Endothelial cell of umbilical vein (primary cell): Measurements from ENCODE around the gene IL13RA1. TPM values are rescaled to one million over a fixed set of nuclear protein-coding genes. Genes with fewer than 3 reads are reported as not detected.

Experiments
- BruUV-seq: library from RNA; stranded (reverse); fragments of 400-500 nt; replicated peaks from 2 replicates; lab custom pipeline; 2021; lab: Mats Ljungman, UMichigan
- CTCF ChIA-PET: fragments of 300-600, 350-600 bp; sonication (Branson Sonifier 250); formaldehyde crosslinking; loops from one replicate; lab custom pipeline; 2021; ENCODE audit warnings: antibody characterized with exemption, inconsistent platforms; lab: Charles Lee
- POLR2A ChIA-PET: fragments of 300-600, 350-600 bp; sonication (Branson Sonifier 250); formaldehyde crosslinking; loops from one replicate; lab custom pipeline; 2021; ENCODE audit warnings: antibody characterized with exemption, inconsistent platforms; lab: Charles Lee
- DNase-seq: peaks from one replicate; pipeline ENCODE4 v3.0.0-alpha.2; 2011; ENCODE audit warnings: low read depth, low spot score
- FAIRE-seq: peaks from 2 replicates; lab custom pipeline; 2011; peaks lifted over from hg19 to GRCh38; lab: Jason Lieb, UNC
- H2AFZ ChIP-seq: 2 replicates; pipeline ENCODE4 v1.6.0; 2012; ENCODE audit warnings: low read depth, low read length, control low read depth, inconsistent platforms
- H3K27ac ChIP-seq: 2 replicates; pipeline ENCODE4 v1.5.1; 2011; ENCODE audit warnings: low read depth, mild to moderate bottlenecking, control low read depth, low read length, moderate library complexity; ENCODE audit not compliant: insufficient read depth
- H3K27me3 ChIP-seq, 2 experiments: 2 replicates each; pipeline versions ENCODE4 v1.6.0 to v1.6.1; 2011; ENCODE audit warnings: low read length in 2 of 2, mixed read lengths in 1 of 2; ENCODE audit not compliant: control insufficient read depth in 2 of 2, insufficient read depth in 2 of 2
- H3K36me3 ChIP-seq, 2 experiments: 2 replicates in 1 of 2; 3 replicates in 1 of 2; pipeline ENCODE4 v1.5.1; 2011; ENCODE audit warnings: low read length in 2 of 2, mild to moderate bottlenecking in 1 of 2, moderate library complexity in 1 of 2; ENCODE audit not compliant: control insufficient read depth in 2 of 2, insufficient read depth in 2 of 2; ENCODE audit errors: extremely low read depth in 1 of 2
- H3K4me1 ChIP-seq: 3 replicates; pipeline ENCODE4 v1.5.1; 2011; ENCODE audit warnings: mild to moderate bottlenecking, low read length; ENCODE audit not compliant: control insufficient read depth, insufficient read depth; ENCODE audit errors: extremely low read depth
- H3K4me2 ChIP-seq: 2 replicates; pipeline ENCODE4 v1.6.1; 2011; ENCODE audit warnings: low read length, control low read depth, mixed read lengths; ENCODE audit not compliant: insufficient read depth
- H3K4me3 ChIP-seq, 3 experiments: fragments of 200-600 bp in 1 of 3; sonication (generic), shearing (Covaris generic) in 1 of 3; replicated peaks in 1 of 3; 2 replicates each; pipeline ENCODE4 v1.5.1; 2011 to 2016; ENCODE audit warnings: control low read depth in 3 of 3, low read length in 3 of 3, mild to moderate bottlenecking in 2 of 3, inconsistent platforms in 1 of 3, low read depth in 1 of 3, moderate library complexity in 1 of 3; ENCODE audit not compliant: insufficient read depth in 1 of 3
- H3K79me2 ChIP-seq: 2 replicates; pipeline ENCODE4 v1.6.0; 2012; ENCODE audit warnings: low read length, inconsistent platforms; ENCODE audit not compliant: control insufficient read depth, insufficient read depth
- H3K9ac ChIP-seq: replicated peaks from 2 replicates; pipeline ENCODE3; 2011; ENCODE audit warnings: low read length, control low read depth; ENCODE audit not compliant: insufficient read depth; ENCODE audit errors: extremely low read depth
- H3K9me1 ChIP-seq: replicated peaks from 3 replicates; pipeline ENCODE4 v1.6.0; 2011; ENCODE audit warnings: mild to moderate bottlenecking, low read length; ENCODE audit not compliant: control insufficient read depth, insufficient read depth; ENCODE audit errors: extremely low read depth
- H3K9me3 ChIP-seq: replicated peaks from 2 replicates; pipeline ENCODE4 v1.5.1; 2012; ENCODE audit warnings: low read length, inconsistent platforms; ENCODE audit not compliant: control insufficient read depth, insufficient read depth
- H4K20me1 ChIP-seq: replicated peaks from 2 replicates; pipeline ENCODE3; 2011; ENCODE audit warnings: mild to moderate bottlenecking, low read length; ENCODE audit not compliant: control insufficient read depth, insufficient read depth; ENCODE audit errors: extremely low read depth
- CTCF ChIP-seq, 2 donors: IDR thresholded peaks; 1 replicate in 1 of 2; 2 replicates in 1 of 2; pipeline ENCODE4 v1.5.1; 2011; ENCODE audit warnings: low read length in 2 of 2, mild to moderate bottlenecking in 2 of 2, moderate library complexity in 2 of 2, control low read depth in 1 of 2, inconsistent platforms in 1 of 2, low read depth in 1 of 2; ENCODE audit not compliant: insufficient read depth in 1 of 2; ENCODE audit errors: extremely low read depth in 1 of 2
- EZH2 ChIP-seq: IDR thresholded peaks from 2 replicates; pipeline ENCODE4 v1.6.1; 2012; ENCODE audit warnings: borderline replicate concordance, low read depth, mild to moderate bottlenecking, moderate library complexity, low read length, inconsistent platforms; ENCODE audit not compliant: severe bottlenecking
- FOS ChIP-seq: IDR thresholded peaks from 2 replicates; pipeline ENCODE4 v1.6.1; 2011; ENCODE audit warnings: mild to moderate bottlenecking, low read length, moderate library complexity, borderline replicate concordance; ENCODE audit not compliant: insufficient read depth
- GATA2 ChIP-seq: IDR thresholded peaks from 2 replicates; pipeline ENCODE4 v1.7.0; 2011; ENCODE audit warnings: low read depth, mild to moderate bottlenecking, moderate library complexity, mixed read lengths, low read length; ENCODE audit not compliant: insufficient read length, insufficient read depth
- JUN ChIP-seq: IDR thresholded peaks from 2 replicates; pipeline ENCODE4 v1.6.1; 2011; ENCODE audit warnings: borderline replicate concordance, low read depth; ENCODE audit not compliant: insufficient read length, insufficient read depth
- MAX ChIP-seq: IDR thresholded peaks from 2 replicates; pipeline ENCODE4 v1.6.1; 2011; ENCODE audit not compliant: insufficient read depth, insufficient read length
- MYC ChIP-seq: IDR thresholded peaks from one replicate; pipeline ENCODE4 v1.6.1; 2011; ENCODE audit warnings: mild to moderate bottlenecking, low read depth, low read length
- POLR2A ChIP-seq: IDR thresholded peaks from 2 replicates; pipeline ENCODE4 v1.6.1; 2012; ENCODE audit warnings: low read depth, mild to moderate bottlenecking, control low read depth, low read length
- POLR2AphosphoS5 ChIP-seq: IDR thresholded peaks from 2 replicates; pipeline ENCODE4 v1.6.1; 2012; ENCODE audit warnings: low read depth, mild to moderate bottlenecking, control low read depth, low read length, moderate library complexity; ENCODE audit not compliant: insufficient read depth
- dilution Hi-C: fragments of 300-500 bp; cut with MboI; formaldehyde crosslinking; loops from one replicate; pipeline ENCODE4 v1.15.0; 2019; ENCODE audit warnings: low sequenced_read_pairs; ENCODE audit not compliant: extremely low pct_ligation_motif_present
- intact Hi-C: fragments of 100-400 bp; cut with micrococcal nuclease; formaldehyde crosslinking; loops from one replicate; pipeline ENCODE4 v1.10.0; 2022
- polyA plus RNA-seq, 4 experiments: library from polyadenylated mRNA; depleted of rRNA in 3 of 4; stranded (reverse) in 3 of 4; unstranded in 1 of 4; fragments of >200 nt; gene quantifications; 2 replicates each; pipeline versions ENCODE4 v1.2.1 to v1.2.3, GENCODE V29; 2011 to 2012; ENCODE audit warnings: missing spikeins in 1 of 4
- total RNA-seq: library from RNA; stranded (reverse); gene quantifications from 2 replicates; pipeline ENCODE4 v1.2.3, GENCODE V29; 2021

IL13RA1 gene
- total and polyA plus RNA-seq, 2 donors (not counting 3 experiments of a cell fraction or from before 2014, with no cell fraction given): 40.7 to 61.9 TPM

GRCh38 chrX:118720058-118720707 is 7.2 kb upstream of the IL13RA1 start:
- H3K79me2 ChIP-seq: no peaks in the 10 kb centered on the region
- no peak for DNase-seq
- H3K9me3 ChIP-seq: no peaks in the 10 kb centered on the region
- no peak overlapping the region for H3K4me3 ChIP-seq
- no peak overlapping the region for H3K27ac ChIP-seq
- dilution Hi-C loops: no loop called here
- intact Hi-C loops: no loop called here
- no peaks in the 10 kb centered on the region for H3K27me3 ChIP-seq
- H3K9me1 ChIP-seq: no peaks in the 10 kb centered on the region
- CTCF ChIA-PET: no interaction called here
- POLR2A ChIA-PET: no interaction called here
- H3K36me3 ChIP-seq: no peaks in the 10 kb centered on the region
- no TSS peak for BruUV-seq
- no peak overlapping the region for H3K9ac ChIP-seq
- FAIRE-seq: no peak
- H3K4me1 ChIP-seq: no peaks in the 10 kb centered on the region
- H2AFZ ChIP-seq: no peak overlapping the region
- H3K4me2 ChIP-seq: no peak overlapping the region
- H4K20me1 ChIP-seq: no peaks in the 10 kb centered on the region
- no peak for TF ChIP-seq MAX
- TF ChIP-seq FOS: no peak
- no peak for TF ChIP-seq GATA2
- TF ChIP-seq POLR2A: no peak
- TF ChIP-seq EZH2: no peak

- intact Hi-C loops (no loop called here), dilution Hi-C loops (no loop called here)
- TF ChIP-seq MYC: no peak
- no peak for TF ChIP-seq CTCF (IDR thresholded peaks at IDR 0.05; ENCODE audit: extremely low read depth in 1 of 2, insufficient read depth in 1 of 2, low read depth in 1 of 2, low read length in 2 of 2)
- no peak for TF ChIP-seq FOS
- TF ChIP-seq MAX: no peak
- no peak for TF ChIP-seq POLR2AphosphoS5
- no peak for TF ChIP-seq EZH2
- TF ChIP-seq JUN: no peak
- TF ChIP-seq POLR2A: no peak
- TF ChIP-seq GATA2: no peak
- H3K4me1 ChIP-seq: peaks cover 11% of the 10 kb centered on the region
- no peaks in the 10 kb centered on the region for H3K9me1 ChIP-seq
- no peaks in the 10 kb centered on the region for H4K20me1 ChIP-seq
- no peak overlapping the region for H3K27ac ChIP-seq
- no TSS peak for BruUV-seq
- H3K27me3 ChIP-seq: no peaks in the 10 kb centered on the region
- CTCF ChIA-PET: no interaction called here
- H3K9ac ChIP-seq: no peak overlapping the region
- FAIRE-seq: no peak
- no peaks in the 10 kb centered on the region for H3K36me3 ChIP-seq
- no peak overlapping the region for H3K4me3 ChIP-seq
- no peak overlapping the region for H2AFZ ChIP-seq
- POLR2A ChIA-PET: no interaction called here
- H3K79me2 ChIP-seq: no peaks in the 10 kb centered on the region
- H3K9me3 ChIP-seq: no peaks in the 10 kb centered on the region
- H3K4me2 ChIP-seq: no peak overlapping the region
- no peak for DNase-seq
Observed at GRCh38 chrX:118723376-118723775, 4.0 kb upstream of the IL13RA1 start.
